Mesothelial cell of epicardium (in vitro differentiated cells): ENCODE results near the gene EBF4. TPM values are rescaled to one million over a fixed set of nuclear protein-coding genes. Genes with fewer than 3 reads are reported as not detected.

Experiments
- DNase-seq, 2 experiments: peaks; one replicate each; pipeline ENCODE4 v3.0.0; 2021; ENCODE audit warnings: low spot score in 2 of 2; ENCODE audit not compliant: unreplicated experiment in 2 of 2
- H3K27ac Mint-ChIP-seq: 2 replicates; pipeline ENCODE4 v1.8.0; 2021; ENCODE audit warnings: mixed read lengths
- H3K27me3 Mint-ChIP-seq: 2 replicates; pipeline ENCODE4 v1.8.0; 2021; ENCODE audit warnings: low read depth, mixed read lengths
- H3K36me3 Mint-ChIP-seq: 2 replicates; pipeline ENCODE4 v1.8.0; 2021; ENCODE audit warnings: mixed read lengths
- H3K4me1 Mint-ChIP-seq: 2 replicates; pipeline ENCODE4 v1.8.0; 2021; ENCODE audit warnings: mixed read lengths
- H3K4me3 Mint-ChIP-seq: 2 replicates; pipeline ENCODE4 v1.8.0; 2021; ENCODE audit warnings: mild to moderate bottlenecking, moderate library complexity, mixed read lengths
- H3K9me3 Mint-ChIP-seq: 2 replicates; pipeline ENCODE4 v1.8.0; 2021; ENCODE audit warnings: mixed read lengths
- CTCF ChIP-seq: fragments of 200-600 bp; sonication (generic); IDR thresholded peaks from one replicate; pipeline ENCODE4 v1.5.0; 2021; ENCODE audit warnings: antibody characterized with exemption; ENCODE audit not compliant: unreplicated experiment
- total RNA-seq: library from RNA; stranded (reverse); gene quantifications from 3 replicates; pipeline ENCODE4 v1.2.1, GENCODE V29; 2021

EBF4 gene
- total RNA-seq, 1 donor from 2014 or later: 65.5 TPM

- Mint-ChIP-seq H3K27ac (no peak overlapping the region), H3K27me3 (peaks cover 85% of the 10 kb centered on the region), H3K4me3 (peak overlapping the region; percentile 70), H3K4me1 (peaks cover 22% of the 10 kb centered on the region), H3K36me3 (peaks cover 3% of the 10 kb centered on the region), H3K9me3 (no peaks in the 10 kb centered on the region)
- peak in 1 of 2 experiments; percentile 60 for DNase-seq
- peak; percentile 73 for TF ChIP-seq CTCF
These were observed 60.2 kb downstream of the EBF4 start for GRCh38 chr20:2752567-2753460.

GRCh38 chr20:2753461-2754040, 61.0 kb downstream of the EBF4 start:
- Mint-ChIP-seq H3K36me3 (peaks cover 3% of the 10 kb centered on the region), H3K27ac (no peak overlapping the region), H3K9me3 (no peaks in the 10 kb centered on the region), H3K4me1 (peaks cover 22% of the 10 kb centered on the region), H3K27me3 (peaks cover 80% of the 10 kb centered on the region), H3K4me3 (peak overlapping the region; percentile 70)
- no peak for TF ChIP-seq CTCF
- no peak for DNase-seq

- Mint-ChIP-seq H3K4me1 (peaks cover 22% of the 10 kb centered on the region), H3K9me3 (no peaks in the 10 kb centered on the region), H3K27me3 (peaks cover 72% of the 10 kb centered on the region), H3K36me3 (peaks cover 3% of the 10 kb centered on the region), H3K4me3 (peak overlapping the region; percentile 17), H3K27ac (no peak overlapping the region)
- no peak for DNase-seq
- no peak for TF ChIP-seq CTCF
These were observed 61.8 kb downstream of the EBF4 start for GRCh38 chr20:2754424-2754823.

- Mint-ChIP-seq H3K27me3 (peaks cover 61% of the 10 kb centered on the region), H3K27ac (no peak overlapping the region), H3K4me1 (peaks cover 13% of the 10 kb centered on the region), H3K4me3 (no peak overlapping the region), H3K36me3 (peaks cover 3% of the 10 kb centered on the region), H3K9me3 (no peaks in the 10 kb centered on the region)
- no peak for DNase-seq
- TF ChIP-seq CTCF: no peak
These were observed 63.0 kb downstream of the EBF4 start for GRCh38 chr20:2755451-2756055.

- H3K27me3 Mint-ChIP-seq: peaks cover 55% of the 10 kb centered on the region
- no peak overlapping the region for H3K27ac Mint-ChIP-seq
- DNase-seq: no peak
- no peak for TF ChIP-seq CTCF
- H3K4me3 Mint-ChIP-seq: no peak overlapping the region
- peaks cover 3% of the 10 kb centered on the region for H3K36me3 Mint-ChIP-seq
- H3K9me3 Mint-ChIP-seq: no peaks in the 10 kb centered on the region
- H3K4me1 Mint-ChIP-seq: peaks cover 7% of the 10 kb centered on the region
These were observed 63.6 kb downstream of the EBF4 start for GRCh38 chr20:2756056-2756611.
